Erythroblast (primary cell): ENCODE data around the gene KIF20B.

Experiments used
- DNase-seq, 2 experiments: peaks; one replicate each; lab custom pipeline; 2025; lab: John Stamatoyannopoulos, UW
- GATA1 ChIP-seq: IDR thresholded peaks from 2 replicates; pipeline ENCODE4 v1.6.1; 2011; ENCODE audit warnings: low read depth, mild to moderate bottlenecking, control low read depth, low read length, moderate library complexity
- POLR2A ChIP-seq: IDR thresholded peaks from 2 replicates; pipeline ENCODE4 v1.6.1; 2011; ENCODE audit warnings: mild to moderate bottlenecking, low read length

The KIF20B gene

DNA sequence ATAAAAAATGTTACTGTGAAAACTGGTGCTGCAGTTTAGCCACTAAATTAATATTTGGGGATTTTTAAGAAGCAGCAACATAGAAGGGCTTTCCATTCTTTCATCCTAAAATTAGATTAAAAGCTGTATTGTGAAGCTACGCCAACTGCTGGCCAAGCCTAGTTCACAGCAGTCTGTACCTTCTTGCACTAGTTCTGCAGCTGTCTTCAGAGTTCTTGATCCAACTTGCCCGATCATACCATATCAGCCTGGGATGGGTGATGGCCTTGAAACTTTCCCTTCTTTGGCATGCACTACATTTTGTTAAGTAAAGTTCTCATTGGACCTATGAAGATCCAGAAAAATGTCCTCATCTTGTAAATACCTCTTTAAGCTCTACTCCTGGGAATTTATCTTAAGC lies 36.1 kb upstream of the KIF20B start:
- no peak for TF ChIP-seq POLR2A
- TF ChIP-seq GATA1 = no peak
- DNase-seq = no peak

DNA sequence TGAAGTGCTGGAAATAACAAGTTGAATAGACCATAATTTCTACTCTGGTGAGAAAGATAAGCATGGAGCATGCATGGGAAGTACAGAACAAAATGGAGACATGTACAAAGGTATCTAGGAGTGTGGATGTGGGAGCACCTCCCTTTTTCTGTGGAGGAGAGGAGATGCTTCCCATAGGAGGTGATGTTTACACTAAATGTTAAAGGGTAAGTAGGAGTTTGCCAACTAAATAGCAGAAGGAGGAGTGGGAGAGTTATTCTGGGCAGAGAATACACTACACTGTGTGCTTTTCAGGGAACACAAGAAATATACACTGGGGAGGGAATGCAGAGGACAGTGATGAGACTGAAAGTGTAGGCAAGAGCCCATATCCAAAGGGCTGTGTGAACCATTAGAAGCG lies 35.3 kb upstream of the KIF20B start:
- TF ChIP-seq GATA1 (no peak), POLR2A (no peak)

DNA sequence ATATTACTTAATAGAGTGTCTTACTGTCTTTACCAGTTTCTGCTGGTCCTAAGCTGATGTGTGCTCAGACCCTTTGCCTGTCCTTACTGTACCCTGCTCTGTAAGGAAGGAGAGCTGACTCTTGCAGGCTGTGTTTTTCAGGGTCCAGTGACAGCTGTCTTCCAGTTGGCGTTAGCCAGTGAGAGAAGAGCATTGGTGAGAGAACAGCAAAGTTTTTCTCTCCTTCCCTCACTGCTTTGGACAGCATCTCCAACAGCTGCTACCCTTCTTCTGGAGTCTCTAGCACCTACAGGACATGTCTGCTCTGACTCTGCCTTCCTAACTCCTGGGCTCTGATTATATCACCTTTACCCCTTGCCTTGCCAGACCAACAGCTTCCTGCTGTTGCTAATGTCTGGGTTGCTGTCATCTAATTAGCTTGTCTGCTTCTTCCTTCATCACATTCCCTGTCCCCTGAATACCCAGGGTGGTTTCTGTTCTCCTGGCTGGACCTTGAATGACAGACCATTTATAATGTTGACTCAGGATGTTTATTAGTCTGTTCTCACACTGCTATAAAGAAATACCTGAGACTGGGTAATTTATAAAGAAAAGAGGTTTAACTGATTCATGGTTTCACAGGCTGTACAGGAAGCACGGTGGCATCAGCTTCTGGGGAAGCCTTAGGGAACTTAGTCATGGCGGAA lies 32.9 kb upstream of the KIF20B start:
- no peak for DNase-seq
- TF ChIP-seq POLR2A (no peak), GATA1 (no peak)

More for the DNA sequence above, 35.3 kb upstream of the KIF20B start:
- DNase-seq = no peak

DNA sequence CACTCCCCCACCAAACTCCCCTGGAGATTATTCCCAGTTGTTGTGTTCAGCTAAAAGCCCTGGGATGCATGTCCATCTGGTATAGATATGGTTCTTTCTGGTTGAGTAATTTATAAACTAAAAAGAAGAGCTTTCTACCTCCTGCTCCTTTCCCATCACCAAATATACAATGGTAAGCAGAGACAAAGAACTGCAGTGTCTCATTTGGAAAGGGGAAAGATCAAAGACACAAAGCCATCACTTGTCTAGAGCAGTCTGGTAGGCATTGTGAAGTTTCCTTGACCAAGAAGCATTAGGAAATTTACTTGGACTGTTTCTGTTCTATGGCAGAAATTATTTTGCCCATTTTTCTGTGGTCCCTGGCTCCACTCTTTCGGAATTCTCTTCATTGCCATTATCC lies 31.4 kb upstream of the KIF20B start:
- DNase-seq = no peak
- no peak for TF ChIP-seq GATA1
- TF ChIP-seq POLR2A = no peak

DNA sequence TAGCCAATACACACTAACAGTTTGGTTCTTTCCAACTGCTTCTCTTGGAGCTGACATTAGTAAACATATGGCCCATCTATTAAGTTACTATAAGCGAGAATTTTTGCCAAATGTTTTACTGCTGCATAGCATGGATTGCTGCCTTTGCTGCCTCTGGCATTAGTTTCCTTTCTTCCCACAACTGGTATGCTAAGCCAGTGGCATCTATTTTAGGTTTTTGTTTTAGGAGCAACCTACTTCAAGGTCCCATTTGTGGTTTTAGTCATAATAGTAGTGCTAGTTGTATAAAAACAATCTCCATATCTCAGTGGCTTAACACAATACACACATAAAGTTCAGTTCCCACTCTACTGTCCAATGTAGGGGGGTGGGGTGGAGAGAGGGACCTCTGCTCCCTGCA lies 30.5 kb upstream of the KIF20B start:
- TF ChIP-seq GATA1 (no peak), POLR2A (no peak)
- DNase-seq = no peak

DNA sequence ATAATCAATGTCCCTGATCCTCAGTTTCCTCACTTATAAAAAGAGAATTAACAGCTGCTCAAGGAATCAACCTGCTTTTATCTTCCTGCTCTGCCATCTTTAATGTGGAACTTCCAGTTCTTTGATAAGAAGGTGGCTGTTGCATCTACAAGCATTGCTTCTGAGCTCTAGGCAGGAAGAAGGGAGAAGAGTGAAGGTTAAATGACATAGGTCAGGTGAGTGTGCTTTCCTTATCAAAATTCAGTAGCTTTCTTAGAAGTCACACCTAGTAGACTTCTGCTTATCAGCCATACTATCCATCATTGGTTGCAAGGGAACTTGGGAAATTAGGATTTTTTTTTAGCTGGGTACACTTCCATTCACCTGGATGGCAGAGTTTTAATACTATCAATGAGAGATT lies 24.0 kb upstream of the KIF20B start:
- no peak for TF ChIP-seq GATA1
- TF ChIP-seq POLR2A = no peak
- DNase-seq = no peak

DNA sequence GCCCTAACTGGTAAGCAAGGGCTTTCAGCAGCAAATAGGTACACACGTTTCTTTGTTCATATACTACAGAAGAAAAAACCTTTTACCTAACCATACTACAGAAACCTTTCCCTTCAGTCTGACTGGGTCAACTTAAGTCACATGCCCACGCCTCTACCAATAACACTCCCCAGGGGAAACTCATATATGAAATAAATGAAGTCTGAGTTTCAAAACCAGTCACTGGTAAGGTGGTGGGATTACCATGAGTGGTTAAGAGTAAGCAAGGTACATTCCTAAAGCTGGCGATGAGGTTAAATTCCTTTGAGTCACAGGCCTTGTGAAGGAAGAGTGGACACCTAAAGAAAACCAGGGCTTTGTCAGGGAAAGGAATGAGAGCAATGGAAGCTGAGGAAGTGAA lies 21.4 kb upstream of the KIF20B start:
- no peak for DNase-seq
- no peak for TF ChIP-seq POLR2A
- no peak for TF ChIP-seq GATA1

DNA sequence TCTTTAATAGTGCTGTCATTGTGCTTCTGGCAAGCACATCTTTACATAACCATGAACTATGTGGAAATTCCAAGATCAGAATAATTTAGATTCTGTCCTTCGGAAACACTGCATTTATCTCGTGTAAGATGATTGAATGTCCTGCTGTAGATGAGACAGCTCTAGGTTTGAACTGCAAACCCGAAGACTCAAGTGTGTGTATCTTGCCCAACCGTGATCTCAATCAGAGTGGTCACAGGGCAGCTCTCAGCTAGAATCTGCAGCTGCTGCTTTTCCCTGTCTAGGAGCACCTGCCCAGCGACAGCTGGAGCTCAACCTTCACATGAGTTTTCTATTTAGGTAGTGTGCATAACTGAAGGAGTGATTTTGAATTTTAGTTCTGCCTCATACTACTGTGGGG lies 17.5 kb upstream of the KIF20B start:
- no peak for TF ChIP-seq POLR2A
- no peak for TF ChIP-seq GATA1
- DNase-seq = no peak

DNA sequence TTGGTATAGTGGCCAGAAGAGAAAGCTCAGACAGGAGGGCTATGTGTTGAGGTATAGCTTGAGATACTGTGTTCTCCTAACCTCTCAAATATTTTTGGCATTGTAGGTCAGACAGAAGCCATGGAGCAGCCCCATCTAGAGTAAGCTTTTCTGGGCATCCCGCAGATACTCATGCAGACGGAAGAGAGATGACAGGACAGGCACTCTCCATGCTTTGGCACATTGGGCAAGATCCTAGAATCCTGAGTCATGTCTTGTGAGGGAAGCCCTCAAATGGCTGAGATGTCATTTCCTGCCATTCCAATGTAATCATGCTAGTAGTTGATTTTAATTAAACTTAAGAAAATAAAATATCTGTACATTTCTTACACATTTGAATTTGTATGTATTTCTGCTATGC lies 16.8 kb upstream of the KIF20B start:
- no peak for DNase-seq
- TF ChIP-seq GATA1 = no peak
- no peak for TF ChIP-seq POLR2A

DNA sequence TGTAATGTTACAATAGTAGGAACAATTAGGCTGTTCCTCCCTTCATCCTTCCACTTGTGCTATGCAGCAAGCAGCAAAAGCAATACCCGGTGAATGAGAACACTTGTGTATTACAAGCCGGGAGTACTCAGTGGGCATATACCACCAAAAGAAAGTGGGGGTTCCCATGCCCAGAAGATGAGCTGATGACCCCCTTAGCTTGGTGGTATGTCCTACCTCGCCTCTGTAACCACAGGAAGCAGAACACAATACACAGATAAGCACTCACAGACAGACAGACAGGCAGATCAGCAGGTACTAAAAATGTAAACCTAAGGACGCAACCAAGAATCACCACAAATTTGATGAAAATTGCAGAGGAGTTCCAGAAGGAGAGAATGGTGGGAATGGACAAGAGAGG lies 15.5 kb upstream of the KIF20B start:
- no peak for DNase-seq
- TF ChIP-seq GATA1 = no peak
- no peak for TF ChIP-seq POLR2A

DNA sequence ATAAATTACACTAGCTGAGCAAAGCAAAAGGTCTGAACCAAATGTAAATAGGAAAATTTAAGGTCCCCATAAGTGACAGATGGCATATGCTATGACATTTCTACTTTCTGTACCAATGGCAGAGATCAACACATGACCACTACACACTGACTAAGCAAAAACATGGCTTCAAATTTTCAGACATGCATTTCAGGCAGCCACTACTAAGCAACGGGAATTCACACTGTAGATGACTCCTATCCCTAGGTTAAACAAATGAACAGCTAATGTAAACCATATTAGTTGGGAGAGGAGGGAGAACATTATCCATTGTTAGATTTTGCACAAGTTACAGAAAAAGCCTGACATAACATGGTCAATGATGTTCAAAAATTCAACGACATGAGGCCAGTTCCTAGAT lies 11.4 kb upstream of the KIF20B start:
- no peak for DNase-seq
- no peak for TF ChIP-seq POLR2A
- no peak for TF ChIP-seq GATA1

DNA sequence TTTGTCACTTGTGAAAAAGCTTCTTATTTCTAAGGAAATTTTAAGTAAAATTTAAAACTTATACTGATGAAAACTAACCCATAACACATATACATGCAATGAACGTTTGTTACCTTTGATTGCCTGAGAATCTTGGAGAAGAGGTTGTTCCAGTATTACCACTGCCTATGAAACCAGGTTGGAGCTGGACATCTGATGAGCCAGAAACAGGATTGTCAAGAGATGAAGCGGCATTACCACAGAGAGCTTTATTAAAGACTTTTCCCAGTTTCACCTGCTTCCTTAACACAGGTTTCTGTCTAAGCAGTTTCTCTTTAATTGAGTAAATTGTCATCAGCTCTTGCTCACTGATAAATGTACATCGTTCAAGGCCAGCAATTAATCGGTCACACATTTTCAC lies 9.0 kb upstream of the KIF20B start:
- TF ChIP-seq GATA1 (no peak), POLR2A (no peak)
- DNase-seq = no peak

DNA sequence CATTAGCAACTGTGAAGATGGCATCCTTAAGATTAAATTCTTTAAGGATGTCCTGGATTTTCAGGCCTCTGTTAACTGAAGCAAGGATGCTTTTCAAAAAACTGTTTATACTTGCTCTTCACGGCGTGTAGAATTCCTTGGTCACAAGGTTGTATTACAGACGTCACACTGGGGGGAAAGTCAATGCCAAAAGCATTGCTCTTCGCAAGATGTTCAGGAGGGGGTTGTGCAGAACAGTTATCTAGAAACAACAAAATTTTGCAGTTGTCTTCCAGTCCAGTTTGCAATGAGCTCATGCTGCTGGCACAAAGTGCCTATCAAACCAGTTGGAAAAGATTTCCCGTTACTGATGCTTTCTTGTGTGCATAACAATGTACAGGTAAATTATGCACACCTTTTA lies 8.2 kb upstream of the KIF20B start:
- no peak for DNase-seq
- TF ChIP-seq GATA1 (no peak), POLR2A (no peak)

DNA sequence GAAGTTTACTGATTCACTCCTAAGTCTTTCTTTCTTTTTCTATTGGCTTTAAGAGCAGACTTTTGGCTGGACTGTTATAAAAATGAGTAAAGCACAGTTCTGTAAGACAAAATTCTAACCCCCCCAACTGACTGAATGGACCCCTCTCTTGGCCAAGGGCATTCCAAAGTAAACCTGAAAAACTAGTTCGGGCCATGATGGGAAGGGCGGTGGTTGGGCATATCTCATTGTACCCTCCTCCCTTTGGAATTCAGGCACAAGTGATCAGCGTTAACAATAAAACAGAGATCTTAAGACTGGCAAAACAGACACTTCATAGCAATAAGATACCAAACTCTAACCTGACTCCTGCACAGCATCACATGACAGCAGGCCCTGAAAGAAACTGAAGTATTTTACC lies 6.1 kb upstream of the KIF20B start:
- TF ChIP-seq GATA1 = no peak
- no peak for TF ChIP-seq POLR2A
- DNase-seq = no peak

DNA sequence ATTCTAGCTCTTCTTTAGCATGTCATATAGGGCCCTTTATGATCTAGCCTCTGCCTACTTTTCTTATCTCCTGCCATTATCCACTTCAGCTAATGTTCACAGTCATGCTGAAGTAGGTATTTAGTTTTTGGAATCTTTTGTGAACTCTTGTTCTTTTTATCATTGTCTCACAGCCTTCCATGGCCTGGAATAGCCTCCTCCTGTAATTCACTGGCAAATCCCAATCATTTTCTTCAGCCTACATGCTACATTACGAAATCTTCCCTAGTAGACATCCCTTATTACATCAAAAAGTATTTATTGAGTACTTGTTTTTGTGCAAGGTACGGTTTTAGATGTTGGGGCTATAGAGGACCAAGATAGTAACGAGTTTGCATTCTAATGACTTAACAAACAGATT lies 3.4 kb upstream of the KIF20B start:
- no peak for TF ChIP-seq POLR2A
- no peak for TF ChIP-seq GATA1
- DNase-seq = no peak
